ENCODE results near the gene LRIT1.

DNA sequence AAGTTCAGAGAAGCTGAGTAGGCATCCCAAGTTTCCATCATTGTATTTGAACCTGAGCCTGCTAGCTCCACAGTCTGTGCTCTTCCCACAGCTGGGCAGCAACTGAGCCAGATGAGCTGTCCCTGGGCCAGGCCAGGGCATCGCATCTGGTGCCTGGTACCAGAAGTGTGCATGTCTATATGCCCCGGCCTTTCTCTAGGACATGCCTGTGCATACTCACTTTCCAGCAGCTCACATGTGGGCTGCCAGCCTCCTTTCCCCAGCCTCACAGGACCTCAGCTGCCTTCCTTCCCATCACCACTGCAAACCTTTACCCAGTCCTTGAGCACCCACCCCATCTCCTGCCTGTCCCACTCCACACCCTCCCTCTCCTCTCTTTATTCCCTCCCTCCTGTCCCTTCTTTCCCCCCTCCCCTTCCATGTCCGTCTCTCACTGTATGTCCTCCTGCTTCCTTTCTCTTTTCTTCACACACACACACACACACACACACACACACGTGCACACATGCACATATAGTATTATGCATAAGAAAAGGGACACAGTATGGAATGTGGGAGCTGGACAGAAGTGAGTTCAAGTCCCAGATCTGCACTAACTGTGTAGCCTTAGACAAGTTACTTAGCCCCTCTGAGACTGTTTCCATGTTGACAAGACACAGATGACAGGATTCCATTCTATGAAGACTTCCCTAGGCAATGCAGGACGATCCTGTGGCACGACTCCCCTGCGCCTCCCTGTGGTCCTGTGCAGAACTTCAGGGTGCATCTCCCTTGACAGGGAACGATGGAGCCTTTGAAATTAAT lies 36.1 kb downstream of the LRIT1 start:
- peak in 2 of 3 donors; percentile 31 to 53 for TF ChIP-seq CTCF (IDR thresholded peaks at IDR 0.05)
- TF ChIP-seq POLR2AphosphoS5 (IDR thresholded peaks at IDR 0.05): no peak
- TF ChIP-seq POLR2A (IDR thresholded peaks at IDR 0.05): no peak
